Measurements from ENCODE around the gene RFC3. TPM values are rescaled to one million over a fixed set of nuclear protein-coding genes. Genes with fewer than 3 reads are reported as not detected.

Gene RFC3
- total and polyA plus RNA-seq, 4 donors, result 4.4 to 8.3 (median 5.3) TPM

DNA sequence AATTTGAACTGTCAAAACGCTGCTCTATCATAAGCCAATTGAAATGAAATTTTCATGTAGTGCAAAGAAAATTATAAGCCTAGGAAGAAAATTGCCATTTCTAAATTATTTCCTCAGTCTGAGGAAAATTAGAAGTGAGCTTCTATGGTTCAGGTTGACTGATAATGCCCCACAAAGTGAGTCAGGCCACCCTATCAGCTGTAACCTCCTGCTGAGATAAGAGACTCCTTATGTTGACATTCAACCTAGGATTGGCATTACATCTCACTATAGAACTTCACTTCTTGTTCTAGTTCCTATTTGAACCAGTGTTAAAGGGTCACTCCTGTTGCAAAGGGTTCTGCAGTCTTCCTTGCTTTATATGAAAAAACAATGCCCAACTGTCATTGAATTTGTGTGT lies 32.6 kb upstream of the RFC3 start:
- no peak for ATAC-seq (ENCODE audit: low FRiP score)
- DNase-seq, result no peak
- intact Hi-C loops (cut with DNase I), result no loop called here

DNA sequence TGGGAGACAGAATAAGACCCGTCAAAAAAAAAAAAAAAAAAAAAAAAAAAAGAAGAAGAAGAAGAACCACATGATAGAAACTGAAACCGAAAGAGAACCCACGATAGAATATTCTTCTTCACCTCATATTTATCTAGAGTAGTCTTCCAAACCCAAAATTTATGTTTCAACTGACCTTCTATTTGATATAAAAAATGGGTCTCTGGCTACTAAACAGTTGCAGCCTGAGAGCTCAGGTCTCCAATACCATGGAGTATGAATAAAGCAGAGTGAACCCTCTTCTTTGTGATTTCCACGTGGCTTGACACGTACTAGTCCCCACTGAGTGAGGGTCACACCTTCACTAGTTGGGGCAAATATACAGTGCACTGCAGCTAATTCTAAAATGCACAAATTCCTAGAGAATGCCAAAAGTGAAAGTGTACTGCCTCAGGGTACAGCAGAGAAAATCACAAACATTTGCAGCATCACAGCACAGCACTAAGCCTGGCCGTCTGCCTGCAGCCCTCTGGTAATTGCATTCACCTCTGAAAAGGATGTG lies 30.8 kb upstream of the RFC3 start:
- Histone ChIP-seq H3K4me1 (ENCODE audit: control insufficient read depth in 1 of 2, insufficient read depth in 2 of 2, low read length in 2 of 2) (no peaks in the 10 kb centered on the region), H3K27ac (ENCODE audit: low read depth in 1 of 2, low read length in 2 of 2) (no peak overlapping the region), H3K36me3 (ENCODE audit: control insufficient read depth in 1 of 2, insufficient read depth in 2 of 2, low read length in 1 of 2) (no peaks in the 10 kb centered on the region), H3K27me3 (ENCODE audit: control insufficient read depth in 1 of 2, insufficient read depth in 2 of 2, low read length in 1 of 2) (no peaks in the 10 kb centered on the region), H3K4me3 (ENCODE audit: low read length in 2 of 2) (no peak overlapping the region), H3K9me3 (ENCODE audit: control insufficient read depth, low read length) (no peaks in the 10 kb centered on the region)
- no peak for ATAC-seq (ENCODE audit: low FRiP score)
- intact Hi-C loops (cut with DNase I), result no loop called here
- 63 to 76% methylated on average over 6 of the region's 6 CpGs for WGBS, 2 donors
- no peak for DNase-seq

More for the DNA sequence above, 32.6 kb upstream of the RFC3 start:
- Histone ChIP-seq H3K4me3 (ENCODE audit: low read length in 2 of 2) (no peak overlapping the region), H3K36me3 (ENCODE audit: control insufficient read depth in 1 of 2, insufficient read depth in 2 of 2, low read length in 1 of 2) (no peaks in the 10 kb centered on the region), H3K27me3 (ENCODE audit: control insufficient read depth in 1 of 2, insufficient read depth in 2 of 2, low read length in 1 of 2) (no peaks in the 10 kb centered on the region), H3K27ac (ENCODE audit: low read depth in 1 of 2, low read length in 2 of 2) (no peak overlapping the region), H3K9me3 (ENCODE audit: control insufficient read depth, low read length) (no peaks in the 10 kb centered on the region), H3K4me1 (ENCODE audit: control insufficient read depth in 1 of 2, insufficient read depth in 2 of 2, low read length in 2 of 2) (no peaks in the 10 kb centered on the region)
- 88 to 92% methylated on average over 1 of the region's 1 CpG for WGBS, 2 donors

DNA sequence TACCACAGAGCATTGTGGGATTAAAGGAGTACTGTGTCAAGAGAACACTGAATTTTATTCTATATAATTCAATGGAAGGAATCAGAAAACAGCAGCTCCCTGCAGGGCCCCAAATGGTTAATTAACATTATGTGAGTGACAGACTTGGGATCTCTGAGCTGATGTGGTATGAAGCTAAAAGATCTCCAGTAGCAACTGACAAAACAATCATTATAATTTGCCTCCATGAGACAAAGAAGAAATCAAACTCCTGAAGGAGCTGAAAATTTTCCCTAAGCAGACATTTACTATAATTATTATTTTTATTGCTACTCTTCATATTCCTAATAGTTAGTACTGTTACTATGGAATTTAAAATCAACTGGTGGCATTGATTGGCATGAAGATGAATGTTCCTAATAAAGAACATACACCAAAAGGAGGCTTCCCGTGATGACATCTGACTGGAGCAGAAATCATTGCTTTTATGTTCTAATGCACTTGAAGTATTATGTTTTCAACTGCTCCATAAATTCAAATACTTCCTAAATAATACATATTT lies 28.8 kb upstream of the RFC3 start:
- no peaks in the 10 kb centered on the region for H3K27me3 ChIP-seq (ENCODE audit: control insufficient read depth in 1 of 2, insufficient read depth in 2 of 2, low read length in 1 of 2)
- no peak for DNase-seq
- no peaks in the 10 kb centered on the region for H3K36me3 ChIP-seq (ENCODE audit: control insufficient read depth in 1 of 2, insufficient read depth in 2 of 2, low read length in 1 of 2)
- H3K9me3 ChIP-seq (ENCODE audit: control insufficient read depth, low read length), result no peaks in the 10 kb centered on the region
- H3K4me1 ChIP-seq (ENCODE audit: control insufficient read depth in 1 of 2, insufficient read depth in 2 of 2, low read length in 2 of 2), result no peaks in the 10 kb centered on the region
- no peak for ATAC-seq (ENCODE audit: low FRiP score)
- intact Hi-C loops (cut with DNase I), result no loop called here
- 81 to 86% methylated on average over 1 of the region's 1 CpG for WGBS, 2 donors
- H3K4me3 ChIP-seq (ENCODE audit: low read length in 2 of 2), result no peak overlapping the region
- no peak overlapping the region for H3K27ac ChIP-seq (ENCODE audit: low read depth in 1 of 2, low read length in 2 of 2)

DNA sequence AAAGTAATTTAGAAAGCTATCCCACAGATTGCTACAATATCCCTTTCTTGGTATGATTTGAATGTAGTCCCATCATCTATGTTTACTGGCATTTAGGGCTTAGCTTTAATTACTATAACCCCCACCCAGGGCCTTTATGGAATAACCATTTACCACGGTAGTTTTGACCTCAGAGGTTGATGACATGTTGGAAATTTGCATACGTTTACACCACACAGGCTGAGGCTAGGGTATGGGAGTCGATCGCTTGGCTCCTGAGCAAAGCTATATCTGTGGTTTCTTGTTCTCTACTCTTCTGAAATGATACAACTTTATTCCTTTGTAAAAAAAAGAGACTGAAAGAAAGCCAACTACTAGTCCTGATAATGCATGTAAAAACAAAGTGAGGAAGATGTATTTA lies 28.2 kb upstream of the RFC3 start:
- no peaks in the 10 kb centered on the region for H3K9me3 ChIP-seq (ENCODE audit: control insufficient read depth, low read length)
- ATAC-seq (ENCODE audit: low FRiP score), result no peak
- no peak overlapping the region for H3K27ac ChIP-seq (ENCODE audit: low read depth in 1 of 2, low read length in 2 of 2)
- H3K36me3 ChIP-seq (ENCODE audit: control insufficient read depth in 1 of 2, insufficient read depth in 2 of 2, low read length in 1 of 2), result no peaks in the 10 kb centered on the region
- intact Hi-C loops (cut with DNase I), result no loop called here
- DNase-seq, result no peak
- no peaks in the 10 kb centered on the region for H3K4me1 ChIP-seq (ENCODE audit: control insufficient read depth in 1 of 2, insufficient read depth in 2 of 2, low read length in 2 of 2)
- WGBS, 2 donors, result 55 to 63% methylated on average over 4 of the region's 4 CpGs
- no peaks in the 10 kb centered on the region for H3K27me3 ChIP-seq (ENCODE audit: control insufficient read depth in 1 of 2, insufficient read depth in 2 of 2, low read length in 1 of 2)
- H3K4me3 ChIP-seq (ENCODE audit: low read length in 2 of 2), result no peak overlapping the region

DNA sequence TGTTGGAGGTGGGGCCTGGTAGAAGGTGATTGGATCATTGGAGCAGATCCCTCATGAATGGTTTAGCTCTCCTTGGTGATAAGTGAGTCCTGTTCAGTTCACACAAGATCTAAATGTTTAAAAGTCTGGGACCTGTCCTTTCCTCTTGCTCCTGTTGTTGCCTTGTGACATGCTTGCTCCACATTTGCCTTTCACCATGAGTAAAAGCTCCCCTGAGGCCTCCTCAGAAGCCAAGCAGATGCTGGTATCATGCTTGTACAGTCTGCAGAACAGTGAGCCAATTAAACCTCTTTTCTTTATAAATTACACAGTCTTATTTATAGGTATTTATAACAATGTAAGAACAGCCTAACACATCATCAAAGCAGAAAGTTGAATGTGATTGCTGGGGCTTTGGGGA lies 24.2 kb upstream of the RFC3 start:
- intact Hi-C loops (cut with DNase I), result no loop called here
- Histone ChIP-seq H3K4me3 (ENCODE audit: low read length in 2 of 2) (no peak overlapping the region), H3K27ac (ENCODE audit: low read depth in 1 of 2, low read length in 2 of 2) (no peak overlapping the region), H3K4me1 (ENCODE audit: control insufficient read depth in 1 of 2, insufficient read depth in 2 of 2, low read length in 2 of 2) (peaks cover 0 to 3% of the 10 kb centered on the region in 2 donors), H3K36me3 (ENCODE audit: control insufficient read depth in 1 of 2, insufficient read depth in 2 of 2, low read length in 1 of 2) (no peaks in the 10 kb centered on the region), H3K9me3 (ENCODE audit: control insufficient read depth, low read length) (no peaks in the 10 kb centered on the region), H3K27me3 (ENCODE audit: control insufficient read depth in 1 of 2, insufficient read depth in 2 of 2, low read length in 1 of 2) (no peaks in the 10 kb centered on the region)
- DNase-seq, result no peak
- ATAC-seq (ENCODE audit: low FRiP score), result no peak

DNA sequence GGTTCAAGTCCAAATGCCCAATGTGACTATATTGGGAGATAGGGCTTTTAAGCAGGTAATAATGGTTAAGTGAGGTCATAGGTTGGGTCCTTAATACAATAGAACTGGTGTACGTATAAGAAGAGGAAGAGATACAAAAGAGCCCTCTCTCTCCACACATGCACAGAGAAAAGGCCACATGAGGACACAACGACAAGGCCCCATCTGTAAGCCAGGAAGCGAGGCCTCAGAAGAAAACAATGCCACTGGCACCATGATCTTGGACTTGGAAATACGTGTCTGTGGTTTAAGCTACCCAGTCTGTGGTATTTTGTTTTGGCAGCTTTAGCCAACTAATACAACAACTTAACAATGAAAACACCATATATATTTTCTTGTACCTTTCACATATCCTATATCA lies 23.4 kb upstream of the RFC3 start:
- Histone ChIP-seq H3K36me3 (ENCODE audit: control insufficient read depth in 1 of 2, insufficient read depth in 2 of 2, low read length in 1 of 2) (no peaks in the 10 kb centered on the region), H3K27ac (ENCODE audit: low read depth in 1 of 2, low read length in 2 of 2) (no peak overlapping the region), H3K27me3 (ENCODE audit: control insufficient read depth in 1 of 2, insufficient read depth in 2 of 2, low read length in 1 of 2) (no peaks in the 10 kb centered on the region), H3K4me1 (ENCODE audit: control insufficient read depth in 1 of 2, insufficient read depth in 2 of 2, low read length in 2 of 2) (peaks cover 0 to 3% of the 10 kb centered on the region in 2 donors), H3K9me3 (ENCODE audit: control insufficient read depth, low read length) (no peaks in the 10 kb centered on the region), H3K4me3 (ENCODE audit: low read length in 2 of 2) (no peak overlapping the region)
- ATAC-seq (ENCODE audit: low FRiP score) (no peak), DNase-seq (no peak)
- 49 to 55% methylated on average over 4 of the region's 4 CpGs for WGBS, 2 donors
- intact Hi-C loops (cut with DNase I), result no loop called here

DNA sequence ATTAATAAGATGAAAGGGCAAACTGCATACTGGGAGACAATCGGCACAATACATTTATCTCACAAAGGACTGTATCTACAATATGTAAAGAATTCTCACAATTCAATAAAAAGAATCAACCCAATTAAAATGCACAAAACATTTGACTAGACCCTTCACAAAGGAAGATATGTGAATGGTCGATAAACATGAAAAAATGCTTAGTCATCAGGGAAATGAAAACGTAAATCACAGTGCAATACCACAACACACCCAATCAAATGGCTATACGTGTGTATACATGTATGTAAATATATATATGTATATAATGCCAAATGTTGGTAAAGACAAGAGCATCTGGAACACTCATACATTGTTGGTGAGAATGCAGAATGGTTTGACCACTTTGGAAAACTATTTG lies 21.9 kb upstream of the RFC3 start:
- 89 to 90% methylated on average over 4 of the region's 4 CpGs for WGBS, 2 donors
- no peaks in the 10 kb centered on the region for H3K9me3 ChIP-seq (ENCODE audit: control insufficient read depth, low read length)

DNA sequence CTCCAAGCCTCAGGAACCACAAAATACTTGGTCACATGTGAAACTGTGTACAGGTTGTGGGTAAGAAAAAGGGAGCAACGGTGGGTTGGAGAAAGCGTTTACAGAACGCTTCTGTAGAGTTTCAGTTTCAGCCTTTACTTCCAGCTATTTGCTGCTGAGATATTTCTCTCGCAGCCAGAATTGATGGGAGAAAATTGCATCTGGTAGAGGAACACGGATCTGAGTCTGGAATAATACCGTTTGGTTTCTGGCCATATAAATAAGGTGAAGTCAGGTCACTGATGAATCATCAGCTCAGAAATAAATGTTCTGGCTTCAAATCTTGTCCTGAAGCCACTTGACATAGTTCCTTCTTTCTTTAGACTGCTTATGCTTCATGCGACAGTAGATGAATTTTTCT lies 20.3 kb upstream of the RFC3 start:
- Histone ChIP-seq H3K9me3 (ENCODE audit: control insufficient read depth, low read length) (no peaks in the 10 kb centered on the region), H3K27ac (ENCODE audit: low read depth in 1 of 2, low read length in 2 of 2) (no peak overlapping the region), H3K4me3 (ENCODE audit: low read length in 2 of 2) (peak overlapping the region in 1 of 2 donors; percentile 59), H3K4me1 (ENCODE audit: control insufficient read depth in 1 of 2, insufficient read depth in 2 of 2, low read length in 2 of 2) (peaks cover 0 to 3% of the 10 kb centered on the region in 2 donors), H3K36me3 (ENCODE audit: control insufficient read depth in 1 of 2, insufficient read depth in 2 of 2, low read length in 1 of 2) (no peaks in the 10 kb centered on the region), H3K27me3 (ENCODE audit: control insufficient read depth in 1 of 2, insufficient read depth in 2 of 2, low read length in 1 of 2) (no peaks in the 10 kb centered on the region)
- 3 to 4% methylated on average over 7 of the region's 7 CpGs for WGBS, 2 donors
- intact Hi-C loops (cut with DNase I), result no loop called here
- ATAC-seq (ENCODE audit: low FRiP score) (peak; percentile 70), DNase-seq (no peak)

More for the DNA sequence above, 21.9 kb upstream of the RFC3 start:
- no peak overlapping the region for H3K27ac ChIP-seq (ENCODE audit: low read depth in 1 of 2, low read length in 2 of 2)
- DNase-seq (no peak), ATAC-seq (ENCODE audit: low FRiP score) (no peak)
- peaks cover 0 to 3% of the 10 kb centered on the region in 2 donors for H3K4me1 ChIP-seq (ENCODE audit: control insufficient read depth in 1 of 2, insufficient read depth in 2 of 2, low read length in 2 of 2)
- no peaks in the 10 kb centered on the region for H3K27me3 ChIP-seq (ENCODE audit: control insufficient read depth in 1 of 2, insufficient read depth in 2 of 2, low read length in 1 of 2)
- no peaks in the 10 kb centered on the region for H3K36me3 ChIP-seq (ENCODE audit: control insufficient read depth in 1 of 2, insufficient read depth in 2 of 2, low read length in 1 of 2)
- intact Hi-C loops (cut with DNase I), result no loop called here
- H3K4me3 ChIP-seq (ENCODE audit: low read length in 2 of 2), result no peak overlapping the region

DNA sequence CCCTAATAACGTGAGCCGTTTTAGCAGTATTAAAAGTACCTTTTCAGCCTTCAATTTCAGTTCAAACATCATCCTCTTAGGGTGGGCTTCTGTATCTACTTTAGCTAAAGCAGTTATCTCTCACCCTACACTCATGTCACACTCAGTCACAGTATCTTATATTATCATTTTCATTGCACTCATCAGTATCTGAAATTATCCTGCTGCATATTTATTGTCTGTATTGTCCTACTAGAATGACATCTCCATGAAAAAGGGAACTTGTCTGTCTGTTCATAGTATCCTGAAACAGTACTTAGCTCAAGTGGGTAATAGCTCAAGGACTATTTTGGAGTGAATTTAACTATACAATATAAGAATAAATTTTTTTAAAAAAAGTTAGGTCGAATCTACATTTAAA lies 19.9 kb upstream of the RFC3 start:
- DNase-seq (no peak), ATAC-seq (ENCODE audit: low FRiP score) (peak; percentile 9)
- Histone ChIP-seq H3K27me3 (ENCODE audit: control insufficient read depth in 1 of 2, insufficient read depth in 2 of 2, low read length in 1 of 2) (no peaks in the 10 kb centered on the region), H3K9me3 (ENCODE audit: control insufficient read depth, low read length) (no peaks in the 10 kb centered on the region), H3K27ac (ENCODE audit: low read depth in 1 of 2, low read length in 2 of 2) (no peak overlapping the region), H3K36me3 (ENCODE audit: control insufficient read depth in 1 of 2, insufficient read depth in 2 of 2, low read length in 1 of 2) (no peaks in the 10 kb centered on the region), H3K4me3 (ENCODE audit: low read length in 2 of 2) (peak overlapping the region in 1 of 2 donors; percentile 59), H3K4me1 (ENCODE audit: control insufficient read depth in 1 of 2, insufficient read depth in 2 of 2, low read length in 2 of 2) (peaks cover 0 to 3% of the 10 kb centered on the region in 2 donors)
- WGBS, 2 donors, result 20 to 22% methylated on average over 3 of the region's 3 CpGs
- intact Hi-C loops (cut with DNase I), result no loop called here
